Panc1 (cell line): Measurements from ENCODE around the gene MAGI2. TPM values are rescaled to one million over a fixed set of nuclear protein-coding genes. Genes with fewer than 3 reads are reported as not detected.

Experiments used
- ATAC-seq: fragments of 200-7000 bp; cut with Tn5 transposase; 2 replicates; pipeline ENCODE4 v1.9.1; 2020; ENCODE audit warnings: mild to moderate bottlenecking, moderate library complexity
- BruUV-seq: library from RNA; stranded (reverse); fragments of 400-500 nt; replicated peaks from 2 replicates; lab custom pipeline; 2021; lab: Mats Ljungman, UMichigan
- CTCF ChIA-PET: fragments of 300-600 bp; sonication (Branson Sonifier 250); formaldehyde crosslinking; loops from one replicate; lab custom pipeline; 2022; ENCODE audit warnings: antibody characterized with exemption; lab: Charles Lee
- POLR2A ChIA-PET: fragments of 300-600 bp; sonication (Branson Sonifier 250); formaldehyde crosslinking; loops from one replicate; lab custom pipeline; 2022; ENCODE audit warnings: antibody characterized with exemption; lab: Charles Lee
- DNase-seq: peaks from one replicate; pipeline ENCODE4 v3.0.0-alpha.2; 2010; ENCODE audit warnings: low read depth, low spot score
- H3K27ac ChIP-seq: 2 replicates; pipeline ENCODE4 v1.5.1; 2011; ENCODE audit warnings: mild to moderate bottlenecking, low read length, inconsistent platforms
- H3K27me3 ChIP-seq: fragments of 200-500 bp; sonication (Bioruptor generic); 2 replicates; pipeline ENCODE4 v1.6.0; 2014; ENCODE audit warnings: low read length, inconsistent platforms; ENCODE audit not compliant: control insufficient read depth, insufficient read depth
- H3K36me3 ChIP-seq: fragments of 200-500 bp; sonication (Bioruptor generic); 2 replicates; pipeline ENCODE4 v1.5.1; 2014; ENCODE audit warnings: inconsistent platforms, mild to moderate bottlenecking, low read length, moderate library complexity; ENCODE audit not compliant: control insufficient read depth, insufficient read depth
- H3K4me1 ChIP-seq: 2 replicates; pipeline ENCODE4 v1.5.1; 2011; ENCODE audit warnings: inconsistent platforms, mild to moderate bottlenecking, low read length, moderate library complexity; ENCODE audit not compliant: control insufficient read depth, insufficient read depth
- H3K4me3 ChIP-seq, 2 experiments: 2 replicates each; pipeline ENCODE4 v1.5.1; 2011 to 2012; ENCODE audit warnings: low read depth in 2 of 2, low read length in 2 of 2, mild to moderate bottlenecking in 2 of 2, inconsistent platforms in 1 of 2, moderate library complexity in 1 of 2
- H3K9me3 ChIP-seq: fragments of 200-500 bp; sonication (Bioruptor generic); 2 replicates; pipeline ENCODE4 v1.5.1; 2014; ENCODE audit warnings: low read depth, mild to moderate bottlenecking, inconsistent platforms, low read length, moderate library complexity; ENCODE audit not compliant: control insufficient read depth, insufficient read depth
- CTCF ChIP-seq: fragments of 450-650 bp; IDR thresholded peaks from 2 replicates; pipeline ENCODE4 v1.5.1; 2017; ENCODE audit warnings: mild to moderate bottlenecking
- POLR2AphosphoS5 ChIP-seq: IDR thresholded peaks from 2 replicates; pipeline ENCODE4 v1.6.1; 2012; ENCODE audit warnings: mild to moderate bottlenecking, low read depth, low read length, moderate library complexity
- REST ChIP-seq, 2 experiments: IDR thresholded peaks; 2 replicates each; pipeline ENCODE4 v1.6.1; 2011 to 2012; ENCODE audit warnings: low read depth in 2 of 2, control low read depth in 1 of 2, low read length in 1 of 2, mild to moderate bottlenecking in 1 of 2, moderate library complexity in 1 of 2; ENCODE audit not compliant: insufficient read depth in 1 of 2
- SIN3A ChIP-seq: IDR thresholded peaks from 2 replicates; pipeline ENCODE4 v1.6.1; 2012; ENCODE audit warnings: low read depth, mild to moderate bottlenecking, low read length, moderate library complexity, borderline replicate concordance; ENCODE audit not compliant: insufficient read depth
- TCF7L2 ChIP-seq: IDR thresholded peaks from 2 replicates; pipeline ENCODE4 v1.6.1; 2011; ENCODE audit warnings: mild to moderate bottlenecking, low read depth, low read length, inconsistent platforms
- in situ Hi-C: cut with HindIII; loops from 2 replicates; pipeline ENCODE4 v1.10.0; 2016; ENCODE audit warnings: low sequenced_read_pairs, low pct_unique_long_range_greater_than_20kb
- intact Hi-C: fragments of 100-400 bp; cut with micrococcal nuclease; formaldehyde crosslinking; loops from one replicate; pipeline ENCODE4 v1.10.0; 2022; ENCODE audit not compliant: unreplicated experiment
- total RNA-seq: library from RNA; stranded (reverse); gene quantifications from one replicate; pipeline ENCODE4 v1.2.1, GENCODE V29; 2021; ENCODE audit not compliant: unreplicated experiment

Gene MAGI2
- total RNA-seq, 1 experiment from 2014 or later = 5.4 TPM

- in situ Hi-C loops = no loop called here
- no TSS peak for BruUV-seq
These were observed 910.5 kb downstream of the MAGI2 start for GRCh38 chr7:78542981-78543380.

GRCh38 chr7:78542541-78542940 lies 910.9 kb downstream of the MAGI2 start:
- Histone ChIP-seq H3K9me3 (no peaks in the 10 kb centered on the region), H3K27me3 (no peaks in the 10 kb centered on the region), H3K4me3 (no peak overlapping the region), H3K36me3 (no peaks in the 10 kb centered on the region), H3K4me1 (no peaks in the 10 kb centered on the region), H3K27ac (no peak overlapping the region)
- CTCF ChIA-PET = no interaction called here
- TF ChIP-seq SIN3A (no peak), REST (IDR thresholded peaks at IDR 0.05; ENCODE audit: insufficient read depth in 1 of 2, low read depth in 2 of 2, low read length in 1 of 2) (no peak), TCF7L2 (no peak), CTCF (no peak), POLR2AphosphoS5 (no peak)
- no TSS peak for BruUV-seq
- no peak for DNase-seq
- in situ Hi-C loops = no loop called here
- intact Hi-C loops = no loop called here
- no peak for ATAC-seq
- POLR2A ChIA-PET = no interaction called here

More at GRCh38 chr7:78542981-78543380, 910.5 kb downstream of the MAGI2 start:
- intact Hi-C loops = no loop called here
- POLR2A ChIA-PET = no interaction called here
- ATAC-seq = no peak
- DNase-seq = no peak
- no peaks in the 10 kb centered on the region for H3K4me1 ChIP-seq
- TF ChIP-seq SIN3A (no peak), POLR2AphosphoS5 (no peak), REST (IDR thresholded peaks at IDR 0.05; ENCODE audit: insufficient read depth in 1 of 2, low read depth in 2 of 2, low read length in 1 of 2) (no peak), TCF7L2 (no peak), CTCF (no peak)
- no peaks in the 10 kb centered on the region for H3K27me3 ChIP-seq
- no peaks in the 10 kb centered on the region for H3K36me3 ChIP-seq
- CTCF ChIA-PET = no interaction called here
- H3K4me3 ChIP-seq = no peak overlapping the region
- H3K9me3 ChIP-seq = no peaks in the 10 kb centered on the region
- no peak overlapping the region for H3K27ac ChIP-seq
